ENCODE results near the gene LRRC39.
A peak's percentile ranks its signal among the peaks of the same experiment; 100 is the strongest.

LRRC39 gene

DNA sequence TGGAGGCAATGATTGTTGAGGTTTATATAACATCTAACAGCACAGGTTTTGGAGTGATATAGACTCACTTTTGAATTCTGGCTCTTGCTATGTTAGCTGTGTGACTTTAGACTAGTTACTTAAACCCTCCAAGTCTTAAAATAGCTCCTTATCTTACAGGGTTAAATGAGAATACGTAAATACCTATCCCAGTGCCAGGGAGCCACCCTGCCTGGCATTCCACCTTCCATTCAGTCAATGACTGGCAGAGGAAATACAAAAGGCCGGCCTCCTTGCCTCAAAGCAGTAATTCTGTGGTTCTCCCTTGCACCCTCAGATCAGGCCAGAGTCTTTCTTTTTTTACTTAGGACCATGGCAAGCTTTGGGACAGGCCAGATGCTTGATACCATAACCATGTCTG is 39.8 kb upstream of the LRRC39 start:
- H2AK5ac ChIP-seq (ENCODE audit: low read depth, low read length): no peak overlapping the region
- H3K4ac ChIP-seq (ENCODE audit: low read length): no peak overlapping the region
- WGBS, 2 donors (ENCODE audit: extremely low coverage in 2 of 2, insufficient read length in 2 of 2, insufficient replicate concordance in 1 of 2): no CpG with 5 or more reads among the region's 2 CpGs
- H3K9ac ChIP-seq (ENCODE audit: low read depth, low read length, poor library complexity): no peak overlapping the region
- H3K4me2 ChIP-seq (ENCODE audit: insufficient read depth, low read length, poor library complexity, severe bottlenecking): no peak overlapping the region
- no peak overlapping the region for H2BK120ac ChIP-seq (ENCODE audit: low read depth, low read length)
- no peak overlapping the region for H2BK15ac ChIP-seq (ENCODE audit: low read length)
- H2AFZ ChIP-seq (ENCODE audit: low read length): no peak overlapping the region
- no peak overlapping the region for H3K4me3 ChIP-seq (ENCODE audit: low read length in 2 of 2)
- H2BK12ac ChIP-seq (ENCODE audit: low read length): no peak overlapping the region
- no peak overlapping the region for H3K23ac ChIP-seq (ENCODE audit: low read depth, low read length, poor library complexity)
- no peak overlapping the region for H4K91ac ChIP-seq (ENCODE audit: low read depth, low read length, poor library complexity)
- H3K18ac ChIP-seq (ENCODE audit: low read length): no peak overlapping the region
- no peak for DNase-seq (ENCODE audit: low spot score)
- H3K36me3 ChIP-seq (replicated peaks in 1 of 2; ENCODE audit: control insufficient read depth in 2 of 2, insufficient read depth in 2 of 2, low read length in 2 of 2): peaks cover 5 to 78% of the 10 kb centered on the region in 2 donors
- no peaks in the 10 kb centered on the region for H3K4me1 ChIP-seq (ENCODE audit: control insufficient read depth in 2 of 2, insufficient read depth in 1 of 2, low read depth in 1 of 2, low read length in 2 of 2)
- H3K9me3 ChIP-seq (replicated peaks in 1 of 2; ENCODE audit: control insufficient read depth in 2 of 2, insufficient read depth in 1 of 2, low read depth in 1 of 2, low read length in 2 of 2): no peaks in the 10 kb centered on the region
- H3K27me3 ChIP-seq (ENCODE audit: control insufficient read depth in 3 of 3, insufficient read depth in 3 of 3, low read depth in 1 of 3, low read length in 3 of 3): no peaks in the 10 kb centered on the region
- no peak overlapping the region for H3K27ac ChIP-seq (replicated peaks; ENCODE audit: low read length)
- no peaks in the 10 kb centered on the region for H3K79me1 ChIP-seq (ENCODE audit: low read depth, low read length)
- no peak overlapping the region for H2BK5ac ChIP-seq (ENCODE audit: low read length)
- no peak overlapping the region for H4K8ac ChIP-seq (ENCODE audit: low read depth, low read length)
- no peak overlapping the region for H3K14ac ChIP-seq (ENCODE audit: low read length)

GRCh38 chr1:100215101-100215500 is 37.0 kb upstream of the LRRC39 start:
- Histone ChIP-seq H3K4me1 (ENCODE audit: control insufficient read depth in 2 of 2, insufficient read depth in 1 of 2, low read depth in 1 of 2, low read length in 2 of 2) (no peaks in the 10 kb centered on the region), H2BK120ac (ENCODE audit: low read depth, low read length) (no peak overlapping the region), H3K18ac (ENCODE audit: low read length) (no peak overlapping the region), H2BK15ac (ENCODE audit: low read length) (no peak overlapping the region), H4K8ac (ENCODE audit: low read depth, low read length) (no peak overlapping the region), H3K27ac (replicated peaks; ENCODE audit: low read length) (no peak overlapping the region), H2AK5ac (ENCODE audit: low read depth, low read length) (no peak overlapping the region), H2BK12ac (ENCODE audit: low read length) (no peak overlapping the region), H3K9ac (ENCODE audit: low read depth, low read length, poor library complexity) (no peak overlapping the region), H3K4me3 (ENCODE audit: low read length in 2 of 2) (no peak overlapping the region), H2AFZ (ENCODE audit: low read length) (no peak overlapping the region), H3K79me1 (ENCODE audit: low read depth, low read length) (peaks cover 1% of the 10 kb centered on the region), H3K4me2 (ENCODE audit: insufficient read depth, low read length, poor library complexity, severe bottlenecking) (no peak overlapping the region), H3K4ac (ENCODE audit: low read length) (no peak overlapping the region), H3K9me3 (replicated peaks in 1 of 2; ENCODE audit: control insufficient read depth in 2 of 2, insufficient read depth in 1 of 2, low read depth in 1 of 2, low read length in 2 of 2) (no peaks in the 10 kb centered on the region), H3K23ac (ENCODE audit: low read depth, low read length, poor library complexity) (no peak overlapping the region), H3K36me3 (replicated peaks in 1 of 2; ENCODE audit: control insufficient read depth in 2 of 2, insufficient read depth in 2 of 2, low read length in 2 of 2) (peaks cover 7 to 91% of the 10 kb centered on the region in 2 donors), H2BK5ac (ENCODE audit: low read length) (no peak overlapping the region), H3K14ac (ENCODE audit: low read length) (no peak overlapping the region), H3K27me3 (ENCODE audit: control insufficient read depth in 3 of 3, insufficient read depth in 3 of 3, low read depth in 1 of 3, low read length in 3 of 3) (no peaks in the 10 kb centered on the region), H4K91ac (ENCODE audit: low read depth, low read length, poor library complexity) (no peak overlapping the region)
- no peak for DNase-seq (ENCODE audit: low spot score)
- WGBS, 2 donors (ENCODE audit: extremely low coverage in 2 of 2, insufficient read length in 2 of 2, insufficient replicate concordance in 1 of 2): no CpG with 5 or more reads among the region's 1 CpG

GRCh38 chr1:100213141-100213540 is 35.1 kb upstream of the LRRC39 start:
- Histone ChIP-seq H3K23ac (ENCODE audit: low read depth, low read length, poor library complexity) (no peak overlapping the region), H3K14ac (ENCODE audit: low read length) (peak overlapping the region; percentile 63), H2BK12ac (ENCODE audit: low read length) (no peak overlapping the region), H2BK15ac (ENCODE audit: low read length) (no peak overlapping the region), H3K4me3 (ENCODE audit: low read length in 2 of 2) (peak overlapping the region in 1 of 2 donors; percentile 54), H2AFZ (ENCODE audit: low read length) (no peak overlapping the region), H2BK120ac (ENCODE audit: low read depth, low read length) (no peak overlapping the region), H2AK5ac (ENCODE audit: low read depth, low read length) (no peak overlapping the region), H3K9ac (ENCODE audit: low read depth, low read length, poor library complexity) (no peak overlapping the region), H3K36me3 (replicated peaks in 1 of 2; ENCODE audit: control insufficient read depth in 2 of 2, insufficient read depth in 2 of 2, low read length in 2 of 2) (peaks cover 7 to 95% of the 10 kb centered on the region in 2 donors), H3K4me2 (ENCODE audit: insufficient read depth, low read length, poor library complexity, severe bottlenecking) (no peak overlapping the region), H4K91ac (ENCODE audit: low read depth, low read length, poor library complexity) (no peak overlapping the region), H3K4ac (ENCODE audit: low read length) (no peak overlapping the region), H2BK5ac (ENCODE audit: low read length) (no peak overlapping the region), H3K9me3 (replicated peaks in 1 of 2; ENCODE audit: control insufficient read depth in 2 of 2, insufficient read depth in 1 of 2, low read depth in 1 of 2, low read length in 2 of 2) (no peaks in the 10 kb centered on the region), H3K27me3 (ENCODE audit: control insufficient read depth in 3 of 3, insufficient read depth in 3 of 3, low read depth in 1 of 3, low read length in 3 of 3) (no peaks in the 10 kb centered on the region), H3K4me1 (ENCODE audit: control insufficient read depth in 2 of 2, insufficient read depth in 1 of 2, low read depth in 1 of 2, low read length in 2 of 2) (no peaks in the 10 kb centered on the region), H3K79me1 (ENCODE audit: low read depth, low read length) (peaks cover 1% of the 10 kb centered on the region), H3K27ac (replicated peaks; ENCODE audit: low read length) (no peak overlapping the region), H4K8ac (ENCODE audit: low read depth, low read length) (no peak overlapping the region), H3K18ac (ENCODE audit: low read length) (no peak overlapping the region)
- WGBS, 2 donors (ENCODE audit: extremely low coverage in 2 of 2, insufficient read length in 2 of 2, insufficient replicate concordance in 1 of 2): no CpG with 5 or more reads among the region's 37 CpGs
- DNase-seq (ENCODE audit: low spot score): no peak

GRCh38 chr1:100206301-100206700 is 28.2 kb upstream of the LRRC39 start:
- no peak overlapping the region for H3K4me2 ChIP-seq (ENCODE audit: insufficient read depth, low read length, poor library complexity, severe bottlenecking)
- H4K8ac ChIP-seq (ENCODE audit: low read depth, low read length): no peak overlapping the region
- H3K4me1 ChIP-seq (ENCODE audit: control insufficient read depth in 2 of 2, insufficient read depth in 1 of 2, low read depth in 1 of 2, low read length in 2 of 2): no peaks in the 10 kb centered on the region

More at GRCh38 chr1:100206301-100206700, 28.2 kb upstream of the LRRC39 start:
- no CpG with 5 or more reads among the region's 2 CpGs for WGBS, 2 donors (ENCODE audit: extremely low coverage in 2 of 2, insufficient read length in 2 of 2, insufficient replicate concordance in 1 of 2)
- no peak overlapping the region for H3K23ac ChIP-seq (ENCODE audit: low read depth, low read length, poor library complexity)
- no peak for DNase-seq (ENCODE audit: low spot score)
- no peak overlapping the region for H2BK12ac ChIP-seq (ENCODE audit: low read length)
- H3K9me3 ChIP-seq (replicated peaks in 1 of 2; ENCODE audit: control insufficient read depth in 2 of 2, insufficient read depth in 1 of 2, low read depth in 1 of 2, low read length in 2 of 2): peaks cover 0 to 4% of the 10 kb centered on the region in 2 donors
- no peaks in the 10 kb centered on the region for H3K27me3 ChIP-seq (ENCODE audit: control insufficient read depth in 3 of 3, insufficient read depth in 3 of 3, low read depth in 1 of 3, low read length in 3 of 3)
- no peak overlapping the region for H3K27ac ChIP-seq (replicated peaks; ENCODE audit: low read length)
- H3K18ac ChIP-seq (ENCODE audit: low read length): no peak overlapping the region
- H3K4me3 ChIP-seq (ENCODE audit: low read length in 2 of 2): no peak overlapping the region
- H4K91ac ChIP-seq (ENCODE audit: low read depth, low read length, poor library complexity): no peak overlapping the region
- no peaks in the 10 kb centered on the region for H3K79me1 ChIP-seq (ENCODE audit: low read depth, low read length)
- no peak overlapping the region for H3K4ac ChIP-seq (ENCODE audit: low read length)
- H3K36me3 ChIP-seq (replicated peaks in 1 of 2; ENCODE audit: control insufficient read depth in 2 of 2, insufficient read depth in 2 of 2, low read length in 2 of 2): peaks cover 1 to 63% of the 10 kb centered on the region in 2 donors
- H2AK5ac ChIP-seq (ENCODE audit: low read depth, low read length): no peak overlapping the region
- H3K9ac ChIP-seq (ENCODE audit: low read depth, low read length, poor library complexity): no peak overlapping the region
- no peak overlapping the region for H2AFZ ChIP-seq (ENCODE audit: low read length)
- H2BK15ac ChIP-seq (ENCODE audit: low read length): no peak overlapping the region
- no peak overlapping the region for H2BK5ac ChIP-seq (ENCODE audit: low read length)
- H2BK120ac ChIP-seq (ENCODE audit: low read depth, low read length): no peak overlapping the region
- H3K14ac ChIP-seq (ENCODE audit: low read length): no peak overlapping the region
